Stimulated activated naive B cell treated with anti-CD40 and anti-IgM and Interleukin-4, amounts not matched to agents 10 μg/mL and 1 μg/mL and 100 μg/mL, for 72 hours (primary cell): ENCODE data around the gene SDF2.

ENCODE experiments used
- ATAC-seq, 2 donors: fragments of 150-1000 bp; cut with Tn5 transposase; replicated peaks; 2 replicates each; pipeline ENCODE4 v1.10.0; 2021; ENCODE audit warnings: moderate library complexity in 1 of 2
- DNase-seq: peaks from one replicate; pipeline ENCODE4 v3.0.0; 2021
- H3K27ac Mint-ChIP-seq: one replicate; pipeline ENCODE4 v1.8.0; 2022; ENCODE audit warnings: mild to moderate bottlenecking, mixed read lengths
- H3K27me3 Mint-ChIP-seq, 2 donors: one replicate each; pipeline ENCODE4 v1.8.0; 2022; ENCODE audit warnings: mixed read lengths in 2 of 2
- H3K36me3 Mint-ChIP-seq, 2 donors: one replicate each; pipeline ENCODE4 v1.8.0; 2022; ENCODE audit warnings: mixed read lengths in 2 of 2, mild to moderate bottlenecking in 1 of 2
- H3K4me1 Mint-ChIP-seq, 2 donors: one replicate each; pipeline ENCODE4 v1.8.0; 2022; ENCODE audit warnings: mixed read lengths in 2 of 2, mild to moderate bottlenecking in 1 of 2
- H3K4me3 Mint-ChIP-seq, 2 donors: one replicate each; pipeline ENCODE4 v1.8.0; 2022; ENCODE audit warnings: mild to moderate bottlenecking in 2 of 2, mixed read lengths in 2 of 2, moderate library complexity in 1 of 2
- H3K9me3 Mint-ChIP-seq, 2 donors: one replicate each; pipeline ENCODE4 v1.8.0; 2022; ENCODE audit warnings: mixed read lengths in 2 of 2, mild to moderate bottlenecking in 1 of 2

SDF2 gene, protein sequence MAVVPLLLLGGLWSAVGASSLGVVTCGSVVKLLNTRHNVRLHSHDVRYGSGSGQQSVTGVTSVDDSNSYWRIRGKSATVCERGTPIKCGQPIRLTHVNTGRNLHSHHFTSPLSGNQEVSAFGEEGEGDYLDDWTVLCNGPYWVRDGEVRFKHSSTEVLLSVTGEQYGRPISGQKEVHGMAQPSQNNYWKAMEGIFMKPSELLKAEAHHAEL

GRCh38 chr17:28661635-28662526, at the start of gene SDF2, which contains the start of gene SUPT6H:
Gene SDF2 (minus strand): TSS chr17:28661906. CDS start chr17:28661876, 30 bp downstream.
Gene SUPT6H (plus strand): TSS chr17:28662205. CDS start chr17:28673402, 11,197 bp downstream.
- Mint-ChIP-seq H3K4me1 (peaks cover 32 to 59% of the 10 kb centered on the region in 2 donors), H3K9me3 (no peaks in the 10 kb centered on the region), H3K27me3 (no peaks in the 10 kb centered on the region), H3K36me3 (peaks cover 24 to 49% of the 10 kb centered on the region in 2 donors), H3K27ac (peak within 1 kb of the TSS; percentile 99), H3K4me3 (peak within 1 kb of the TSS; percentile 97 to 99)
- DNase-seq (peak; percentile 86), ATAC-seq (peak; percentile 91 to 92)

DNA sequence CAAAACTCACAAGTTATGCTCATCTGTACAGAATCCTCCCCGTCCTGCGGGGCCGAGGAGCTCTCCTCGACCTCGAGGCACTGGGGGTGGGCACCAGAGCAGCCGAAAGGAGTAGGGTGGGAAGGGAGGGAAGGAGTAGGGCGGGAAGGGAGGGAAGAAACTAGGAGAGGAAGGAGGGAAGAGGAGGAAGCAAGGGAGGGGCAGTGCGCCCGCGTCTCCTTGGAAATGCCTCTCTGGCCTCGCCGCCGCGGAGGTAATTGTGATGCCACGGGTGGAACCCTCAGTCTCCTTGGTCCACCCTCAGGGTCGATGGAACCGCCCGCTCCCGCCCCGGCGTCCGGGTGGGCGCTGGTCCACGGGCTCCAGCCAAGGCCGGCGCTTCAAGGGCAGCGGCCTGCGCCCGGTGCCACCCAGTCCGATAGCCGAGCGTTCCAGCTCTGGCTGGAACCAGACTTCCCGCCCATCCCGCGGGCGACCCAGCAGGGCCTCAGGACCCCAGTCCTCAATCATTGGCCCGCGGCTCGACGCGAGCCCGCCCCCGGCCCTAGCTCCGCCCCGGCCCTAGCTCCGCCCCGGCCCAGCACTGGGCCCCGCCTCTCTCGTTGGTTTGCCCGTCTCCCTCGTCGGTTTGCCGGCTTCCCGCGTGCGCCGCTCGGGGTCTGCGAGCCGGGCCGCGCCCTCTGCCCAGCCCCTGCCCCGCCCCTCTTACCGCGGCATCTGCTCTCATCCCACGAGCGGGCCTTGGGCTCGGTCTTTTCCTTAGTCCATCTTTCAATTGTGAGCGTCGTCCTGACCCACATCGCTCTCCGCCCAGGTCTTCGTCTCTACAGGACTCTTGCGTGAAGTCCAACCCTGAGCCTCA, 49.4 kb upstream of the SDF2 start:
- H3K27ac Mint-ChIP-seq: peak overlapping the region; percentile 94

GRCh38 chr17:28707339-28707720, 45.6 kb upstream of the SDF2 start:
- Mint-ChIP-seq H3K4me1 (peaks cover 15 to 16% of the 10 kb centered on the region in 2 donors), H3K27ac (peak overlapping the region; percentile 28), H3K9me3 (no peaks in the 10 kb centered on the region), H3K4me3 (no peak overlapping the region), H3K27me3 (no peaks in the 10 kb centered on the region), H3K36me3 (peaks cover 20 to 42% of the 10 kb centered on the region in 2 donors)
- no peak for DNase-seq
- no peak for ATAC-seq

More for the DNA sequence above, 49.4 kb upstream of the SDF2 start:
- Mint-ChIP-seq H3K36me3 (peaks cover 10 to 39% of the 10 kb centered on the region in 2 donors), H3K27me3 (no peaks in the 10 kb centered on the region), H3K4me3 (peak overlapping the region; percentile 92 to 94), H3K4me1 (peaks cover 25 to 36% of the 10 kb centered on the region in 2 donors), H3K9me3 (no peaks in the 10 kb centered on the region)
- ATAC-seq (peak; percentile 85 to 89), DNase-seq (peak; percentile 88)

- Mint-ChIP-seq H3K27ac (no peak overlapping the region), H3K36me3 (peaks cover 20 to 46% of the 10 kb centered on the region in 2 donors), H3K9me3 (no peaks in the 10 kb centered on the region), H3K4me3 (no peak overlapping the region), H3K27me3 (no peaks in the 10 kb centered on the region), H3K4me1 (peaks cover 9 to 14% of the 10 kb centered on the region in 2 donors)
- ATAC-seq: no peak
- no peak for DNase-seq
These were observed 45.0 kb upstream of the SDF2 start for GRCh38 chr17:28706471-28707338.

- peak in 1 of 2 donors; percentile 12 for ATAC-seq
- Mint-ChIP-seq H3K9me3 (no peaks in the 10 kb centered on the region), H3K4me3 (no peak overlapping the region), H3K36me3 (peaks cover 22 to 54% of the 10 kb centered on the region in 2 donors), H3K27ac (peak overlapping the region; percentile 75), H3K4me1 (peaks cover 6 to 13% of the 10 kb centered on the region in 2 donors), H3K27me3 (no peaks in the 10 kb centered on the region)
- no peak for DNase-seq
These were observed 44.1 kb upstream of the SDF2 start for GRCh38 chr17:28705728-28706334.

DNA sequence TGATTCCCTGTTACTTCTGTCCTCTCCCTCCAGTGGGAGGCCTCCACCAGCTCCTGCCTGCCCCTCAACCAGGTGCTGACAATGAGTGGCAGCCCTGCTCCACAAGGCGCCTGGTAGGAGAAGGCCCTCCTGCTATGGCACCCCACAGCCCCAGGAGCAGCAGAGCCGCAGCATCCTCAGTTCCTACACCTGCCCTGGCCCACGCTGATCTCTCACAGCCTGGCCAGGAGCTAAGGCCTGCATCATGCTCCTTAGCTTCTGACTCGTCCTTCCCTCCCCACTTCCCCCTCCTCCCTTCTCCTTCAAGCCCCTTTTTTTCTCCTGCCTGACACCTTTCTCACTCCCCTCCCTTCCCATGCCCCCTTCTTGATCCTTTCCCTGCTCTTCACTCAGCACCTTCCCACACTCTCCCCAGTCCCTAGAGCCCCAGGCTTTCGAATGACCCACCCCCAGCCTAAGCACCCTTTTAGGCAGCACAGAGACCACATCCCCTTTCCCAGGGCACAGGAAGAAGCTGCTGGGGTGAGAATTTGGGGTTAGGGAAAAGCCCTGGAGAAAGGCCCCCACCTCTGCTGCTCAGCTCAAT, 43.5 kb upstream of the SDF2 start:
- Mint-ChIP-seq H3K4me1 (peaks cover 0 to 10% of the 10 kb centered on the region in 2 donors), H3K27ac (peak overlapping the region; percentile 75), H3K36me3 (peaks cover 25 to 61% of the 10 kb centered on the region in 2 donors), H3K9me3 (no peaks in the 10 kb centered on the region), H3K27me3 (no peaks in the 10 kb centered on the region), H3K4me3 (no peak overlapping the region)
- no peak for DNase-seq
- no peak for ATAC-seq

- no peaks in the 10 kb centered on the region for H3K27me3 Mint-ChIP-seq
- peaks cover 28 to 69% of the 10 kb centered on the region in 2 donors for H3K36me3 Mint-ChIP-seq
These were observed 42.6 kb upstream of the SDF2 start for GRCh38 chr17:28704219-28704858.

DNA sequence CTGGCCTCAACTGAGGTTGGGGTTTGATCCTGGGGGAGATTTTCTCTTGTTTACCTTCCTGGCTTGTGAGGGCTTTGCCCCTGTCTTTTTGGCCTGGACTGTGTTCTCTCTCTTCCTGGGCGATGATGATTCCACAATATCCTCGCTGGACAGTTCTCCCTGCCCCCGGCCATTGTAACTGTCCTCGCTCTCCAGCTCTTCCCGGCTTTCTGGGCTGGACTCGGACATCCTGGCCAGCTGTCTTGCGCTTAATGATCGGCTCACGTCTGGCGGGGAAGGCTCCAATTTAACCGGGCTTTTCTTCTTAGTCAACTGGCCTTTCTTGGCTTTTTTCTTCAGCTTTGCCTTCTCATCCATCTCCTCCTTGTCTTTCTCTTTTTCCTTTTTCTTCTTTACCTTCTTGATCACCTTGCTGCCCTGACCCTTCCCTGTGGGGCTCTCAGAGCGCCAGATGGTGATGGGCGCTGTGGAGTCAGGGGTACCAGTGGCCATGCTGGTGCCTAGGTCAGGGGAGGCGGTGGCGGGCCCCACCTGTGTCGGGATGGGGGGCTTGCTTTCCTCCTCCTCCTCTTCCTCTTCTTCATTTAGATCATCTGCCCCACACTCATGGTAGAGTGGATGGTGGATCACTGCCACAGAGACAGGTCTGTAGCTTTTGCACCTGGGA, 42.0 kb upstream of the SDF2 start:
- DNase-seq: no peak
- no peak overlapping the region for H3K4me3 Mint-ChIP-seq
- H3K36me3 Mint-ChIP-seq: peaks cover 29 to 69% of the 10 kb centered on the region in 2 donors
- peaks cover 0 to 8% of the 10 kb centered on the region in 2 donors for H3K4me1 Mint-ChIP-seq
- H3K27me3 Mint-ChIP-seq: no peaks in the 10 kb centered on the region
- no peak overlapping the region for H3K27ac Mint-ChIP-seq
- ATAC-seq: no peak
- no peaks in the 10 kb centered on the region for H3K9me3 Mint-ChIP-seq

More at GRCh38 chr17:28704219-28704858, 42.6 kb upstream of the SDF2 start:
- H3K4me3 Mint-ChIP-seq: no peak overlapping the region
- H3K4me1 Mint-ChIP-seq: peaks cover 0 to 8% of the 10 kb centered on the region in 2 donors
- no peaks in the 10 kb centered on the region for H3K9me3 Mint-ChIP-seq
- DNase-seq: no peak
- H3K27ac Mint-ChIP-seq: no peak overlapping the region
- no peak for ATAC-seq

DNA sequence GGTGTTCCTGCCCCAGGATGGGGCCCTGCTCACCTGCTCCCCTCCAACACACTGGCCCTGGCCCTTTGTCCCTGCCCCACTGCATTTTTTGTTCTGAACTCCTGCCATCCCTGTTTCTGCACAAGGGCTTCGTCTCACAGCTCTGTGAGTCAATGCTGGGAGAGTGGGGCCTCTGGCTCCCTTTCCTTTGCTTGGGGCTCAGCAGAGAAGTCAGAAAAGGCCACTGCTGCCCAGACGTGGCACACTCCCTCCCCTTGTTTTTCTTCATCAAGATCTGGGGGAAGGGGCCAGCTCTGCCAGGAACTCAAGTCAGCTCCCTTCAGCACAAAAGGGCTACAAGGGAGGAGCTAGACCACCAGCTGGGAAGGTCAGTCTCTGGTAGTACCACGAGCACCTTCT, 41.0 kb upstream of the SDF2 start:
- no peak overlapping the region for H3K4me3 Mint-ChIP-seq
- DNase-seq: no peak
- H3K36me3 Mint-ChIP-seq: peaks cover 32 to 69% of the 10 kb centered on the region in 2 donors

DNA sequence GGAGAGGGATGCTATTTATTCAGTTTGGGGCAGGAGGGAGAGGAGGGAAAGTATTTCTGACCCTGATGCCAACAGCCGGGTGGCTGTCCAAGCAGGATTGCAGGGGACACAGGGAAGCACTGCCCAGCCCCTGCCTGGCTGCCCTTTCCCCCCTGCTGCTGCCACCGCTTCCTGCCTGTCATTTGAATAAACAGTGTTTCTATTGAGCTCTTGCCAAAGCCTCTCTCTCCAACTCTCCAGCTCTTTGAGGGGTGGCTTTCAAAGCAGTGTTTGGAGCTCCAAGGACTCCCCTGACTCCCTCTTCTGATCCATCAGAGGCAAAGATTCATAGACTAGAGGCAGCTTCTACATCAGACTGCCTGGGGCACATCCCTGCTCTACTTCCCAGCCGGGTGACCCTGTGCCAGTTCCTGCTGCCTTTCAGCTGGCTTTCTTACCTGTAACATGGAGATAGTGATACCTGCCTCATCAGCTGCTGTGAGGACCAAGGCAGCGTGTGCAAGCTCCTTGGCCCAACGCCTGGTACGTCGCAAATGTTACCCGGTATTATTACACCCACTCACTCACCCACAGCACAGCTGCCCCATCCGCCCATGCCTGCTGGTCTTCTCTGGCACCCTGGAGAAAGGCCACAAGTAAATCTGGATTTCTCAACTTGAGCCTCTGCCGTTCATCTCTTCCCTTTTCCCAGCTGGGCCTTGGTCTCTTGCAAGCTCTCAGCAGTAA, 40.5 kb upstream of the SDF2 start:
- H3K27me3 Mint-ChIP-seq: no peaks in the 10 kb centered on the region
- H3K9me3 Mint-ChIP-seq: no peaks in the 10 kb centered on the region
- H3K27ac Mint-ChIP-seq: no peak overlapping the region
- ATAC-seq: no peak
- H3K4me1 Mint-ChIP-seq: peaks cover 0 to 8% of the 10 kb centered on the region in 2 donors
- H3K36me3 Mint-ChIP-seq: peaks cover 27 to 67% of the 10 kb centered on the region in 2 donors
- no peak overlapping the region for H3K4me3 Mint-ChIP-seq
- DNase-seq: no peak

More for the DNA sequence above, 41.0 kb upstream of the SDF2 start:
- Mint-ChIP-seq H3K27ac (no peak overlapping the region), H3K4me1 (peaks cover 0 to 11% of the 10 kb centered on the region in 2 donors), H3K9me3 (no peaks in the 10 kb centered on the region), H3K27me3 (no peaks in the 10 kb centered on the region)
- ATAC-seq: no peak

DNA sequence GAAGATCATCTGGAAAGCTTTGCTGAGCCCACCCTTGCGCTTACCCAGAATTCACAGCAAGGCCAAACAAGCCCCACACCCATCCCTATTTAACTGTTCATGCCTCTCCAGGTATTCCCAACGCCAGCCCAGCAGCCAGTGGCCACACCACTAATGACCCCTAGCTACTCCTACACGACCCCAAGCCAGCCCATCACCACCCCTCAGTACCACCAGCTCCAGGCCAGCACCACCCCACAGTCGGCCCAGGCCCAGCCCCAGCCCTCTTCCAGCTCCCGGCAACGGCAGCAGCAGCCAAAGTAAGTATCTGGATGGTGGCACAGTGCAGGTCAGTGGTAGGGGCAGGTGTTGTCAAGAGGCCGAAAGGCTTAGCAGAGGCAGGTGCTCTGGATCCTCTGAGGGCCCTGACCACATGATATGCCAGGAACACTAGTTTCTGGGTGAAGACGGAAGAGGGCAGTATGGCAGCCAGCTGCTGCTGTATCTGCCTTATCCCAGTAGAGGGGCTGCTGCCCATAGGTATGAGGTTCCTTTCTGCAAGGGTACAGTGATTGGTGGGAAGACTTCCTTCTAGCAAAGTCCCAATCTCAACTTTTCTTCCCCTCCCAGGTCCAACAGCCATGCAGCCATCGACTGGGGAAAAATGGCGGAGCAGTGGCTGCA, 39.3 kb upstream of the SDF2 start:
- peaks cover 0 to 8% of the 10 kb centered on the region in 2 donors for H3K4me1 Mint-ChIP-seq
- no peaks in the 10 kb centered on the region for H3K9me3 Mint-ChIP-seq
- H3K36me3 Mint-ChIP-seq: peaks cover 26 to 70% of the 10 kb centered on the region in 2 donors
- H3K27me3 Mint-ChIP-seq: no peaks in the 10 kb centered on the region
- no peak overlapping the region for H3K4me3 Mint-ChIP-seq
- no peak for ATAC-seq
- DNase-seq: no peak
- H3K27ac Mint-ChIP-seq: peak overlapping the region; percentile 4
